Activated CD8-positive, alpha-beta memory T cell treated with anti-CD3 and anti-CD28 coated beads, Interleukin-2, amount 50 U/mL, for 1 hour (primary cell): Measurements from ENCODE around the gene SLC7A7.
"Not testable (repeated sequence)": the region's sequence is repeated elsewhere in the genome, so short reads cannot be mapped to it uniquely, and the experiment has no call there.

ENCODE experiments used
- DNase-seq: peaks from one replicate; pipeline ENCODE4 v3.0.0-alpha.2; 2020; ENCODE audit errors: extremely low read depth

Gene SLC7A7

GRCh38 chr14:22814941-22815713, at the start of gene SLC7A7:
Gene SLC7A7, minus strand, starts transcription at chr14:22815435. Its CDS starts 2,037 bp downstream, at chr14:22813398.
- DNase-seq: no peak

DNA sequence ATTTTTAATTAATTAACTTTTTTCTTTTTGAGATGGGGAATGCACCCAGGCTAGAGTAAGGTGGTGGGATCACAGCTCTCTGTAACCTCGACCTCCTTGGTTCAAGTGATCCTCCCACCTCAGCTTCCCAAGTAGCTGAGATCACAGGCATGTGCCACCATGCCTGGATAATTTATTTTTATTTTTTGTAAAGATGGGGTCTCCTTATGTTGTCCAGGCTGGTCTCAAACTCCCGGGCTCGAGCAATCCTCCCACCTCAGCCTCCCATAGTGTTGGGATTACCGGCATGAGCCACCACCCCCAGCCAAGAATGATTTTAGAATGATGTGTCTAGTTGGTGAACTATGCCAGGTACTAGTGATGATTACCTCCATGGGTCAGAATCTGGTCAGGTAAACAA, 49.7 kb upstream of the SLC7A7 start:
- no peak for DNase-seq

GRCh38 chr14:22861651-22862050, 46.4 kb upstream of the SLC7A7 start:
- DNase-seq: no peak

DNA sequence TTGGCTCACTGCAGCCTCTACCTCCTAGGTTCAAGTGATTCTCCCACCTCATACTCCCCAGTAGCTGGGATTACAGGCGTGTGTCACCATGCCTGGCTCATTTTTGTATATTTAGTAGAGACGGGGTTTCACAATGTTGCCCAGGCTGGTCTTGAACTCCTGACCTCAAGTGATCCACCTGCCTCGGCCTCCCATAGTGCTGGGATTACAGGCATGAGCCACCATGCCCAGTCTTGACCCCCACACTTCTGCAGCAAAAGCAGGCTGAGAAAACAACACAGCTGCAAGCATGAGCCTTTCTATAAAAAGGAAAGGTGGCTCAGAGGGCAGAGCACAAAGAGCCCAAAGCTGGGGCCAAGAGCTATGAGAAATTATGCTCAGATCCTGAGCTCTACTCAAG, 45.1 kb upstream of the SLC7A7 start:
- not testable (repeated sequence) for DNase-seq

DNA sequence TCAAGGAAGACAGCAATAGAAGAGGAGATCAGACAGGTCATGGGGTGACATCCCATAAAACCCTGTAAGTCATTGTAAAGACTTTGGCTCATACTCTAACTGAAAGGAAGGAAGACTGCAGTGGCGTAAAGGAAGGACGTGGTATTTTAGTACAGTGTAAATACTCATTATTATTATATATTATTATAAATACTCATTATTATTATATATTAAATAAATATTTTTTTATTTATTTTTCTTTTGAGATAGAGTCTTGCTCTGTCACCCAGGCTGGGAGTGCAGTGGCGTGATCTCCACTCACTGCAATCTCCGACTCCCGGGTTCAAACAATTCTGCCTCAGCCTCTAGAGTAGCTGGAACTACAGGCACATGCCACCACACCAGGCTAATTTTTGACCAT, 41.2 kb upstream of the SLC7A7 start:
- DNase-seq: no peak

- no peak for DNase-seq
Measured at GRCh38 chr14:22854963-22855724, 39.9 kb upstream of the SLC7A7 start.

GRCh38 chr14:22854296-22854695, 39.1 kb upstream of the SLC7A7 start:
- not testable (repeated sequence) for DNase-seq

DNA sequence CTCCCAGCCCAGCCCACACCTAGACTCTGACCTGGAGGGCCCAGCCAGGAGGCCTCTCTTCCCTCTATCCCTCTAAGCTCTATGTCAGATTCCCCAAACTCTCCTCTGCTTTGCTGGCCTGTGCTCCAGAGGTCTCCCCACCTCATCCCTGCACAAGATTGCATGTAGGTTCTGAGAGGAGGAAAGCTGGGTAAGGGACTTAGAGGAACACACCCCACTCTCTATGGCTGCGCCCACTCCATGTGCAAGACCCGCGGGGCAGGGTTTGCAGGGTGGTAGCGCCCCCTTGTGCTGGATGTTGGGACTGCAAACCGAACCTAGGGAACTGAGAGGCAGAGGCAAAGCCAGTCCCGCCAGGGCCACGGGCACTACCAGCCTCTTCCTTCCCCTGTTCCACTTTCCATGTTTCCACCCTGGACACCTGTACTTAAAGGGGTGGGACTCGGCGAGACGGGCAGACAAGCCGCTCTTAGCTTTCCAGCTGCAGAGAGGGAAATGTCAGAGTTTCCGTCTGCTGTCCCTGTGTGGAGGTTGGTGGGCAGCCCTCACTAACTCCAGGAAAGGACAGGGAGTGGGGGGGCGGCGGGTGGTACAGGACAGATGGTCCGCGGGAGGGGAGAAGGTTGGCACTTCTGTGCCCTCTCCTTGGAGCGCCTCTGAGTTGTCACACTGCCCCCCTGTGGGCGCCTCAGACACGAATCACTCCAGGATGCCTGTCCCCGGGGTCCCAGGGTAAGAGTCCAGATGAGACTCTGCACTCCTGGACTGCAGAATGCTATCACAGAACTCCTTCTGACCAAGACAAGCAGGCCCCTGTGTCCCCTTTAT, 37.9 kb upstream of the SLC7A7 start:
- peak; percentile 63 for DNase-seq

- no peak for DNase-seq
Measured at GRCh38 chr14:22852599-22852939, 37.3 kb upstream of the SLC7A7 start.

GRCh38 chr14:22852178-22852577, 36.9 kb upstream of the SLC7A7 start:
- not testable (repeated sequence) for DNase-seq

- DNase-seq: no peak
Measured at GRCh38 chr14:22850944-22851764, 35.9 kb upstream of the SLC7A7 start.

- no peak for DNase-seq
Measured at GRCh38 chr14:22849212-22849819, 34.1 kb upstream of the SLC7A7 start.

DNA sequence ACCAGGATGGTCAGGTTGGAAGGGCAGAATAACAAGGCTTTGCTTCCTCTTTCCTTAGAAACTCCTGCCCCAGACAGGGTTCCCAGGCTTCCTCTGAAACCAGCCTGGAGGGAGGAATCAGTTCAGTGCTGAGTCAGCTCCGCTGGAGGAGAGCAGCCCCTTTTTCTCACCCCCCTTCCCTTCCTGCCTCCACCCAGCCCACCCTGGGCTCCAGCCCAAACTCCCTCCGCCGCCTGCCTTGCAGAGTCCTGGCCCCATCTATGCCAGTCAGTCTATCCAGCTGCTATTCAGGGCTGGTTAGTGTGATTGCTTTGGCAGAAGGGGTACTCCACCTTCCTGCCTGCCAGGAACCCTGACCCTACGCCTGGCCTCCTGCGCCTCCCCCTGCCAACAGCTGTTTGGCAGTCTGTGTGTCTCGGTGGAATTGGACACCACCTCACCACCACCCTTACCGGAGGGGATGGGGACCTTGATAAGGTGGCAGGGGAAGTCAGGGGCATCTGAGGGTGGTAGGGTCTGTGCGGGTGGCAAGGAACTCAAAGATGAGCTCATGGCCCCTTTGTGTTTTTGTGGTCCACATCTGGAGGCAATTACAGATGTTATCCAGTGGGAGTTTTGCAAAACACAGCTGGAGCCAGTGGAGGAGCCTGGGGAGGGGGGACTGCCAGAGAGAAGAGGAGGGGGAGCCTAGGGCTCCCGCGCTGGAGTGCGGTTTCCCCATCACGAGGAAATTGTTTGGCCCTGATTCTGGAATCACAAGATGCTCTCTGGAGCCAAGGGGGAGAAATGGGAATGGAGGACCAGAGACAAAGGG, 33.3 kb upstream of the SLC7A7 start:
- no peak for DNase-seq

DNA sequence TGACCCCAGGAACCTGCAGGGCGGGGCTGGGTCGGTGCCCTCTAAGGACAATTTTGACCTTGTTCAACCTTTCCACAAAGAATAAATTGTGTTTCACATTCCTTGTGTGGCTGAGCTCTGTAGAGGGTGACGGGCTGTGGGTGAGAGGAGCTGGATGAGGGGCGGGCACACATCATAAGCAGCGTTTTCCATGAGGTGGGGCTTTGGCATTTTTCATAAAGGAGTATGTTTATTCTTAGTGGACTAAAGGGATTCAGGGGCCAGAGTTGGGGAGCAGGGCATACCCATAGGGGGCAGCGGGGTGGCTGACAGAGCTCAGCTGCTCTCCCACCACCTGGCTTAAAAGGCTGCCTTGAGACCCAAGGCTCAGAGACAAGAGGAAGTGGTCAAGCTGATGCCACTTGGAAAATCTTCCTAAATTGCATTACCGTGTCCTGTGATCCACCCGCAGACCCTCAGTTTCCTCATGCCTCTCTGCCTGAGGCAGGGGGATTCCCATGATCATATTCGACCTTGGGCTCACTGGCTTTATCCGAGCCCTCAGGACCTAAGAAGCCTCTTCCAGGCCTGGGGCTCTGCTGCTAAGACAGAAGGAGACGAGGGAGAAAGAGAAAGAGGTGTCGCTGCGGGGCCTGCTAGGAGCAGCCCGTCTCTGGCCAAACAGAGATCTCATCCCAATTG, 32.6 kb upstream of the SLC7A7 start:
- DNase-seq: no peak

GRCh38 chr14:22846811-22847307, 31.6 kb upstream of the SLC7A7 start:
- DNase-seq: no peak

GRCh38 chr14:22845821-22846625, 30.8 kb upstream of the SLC7A7 start:
- DNase-seq: no peak

DNA sequence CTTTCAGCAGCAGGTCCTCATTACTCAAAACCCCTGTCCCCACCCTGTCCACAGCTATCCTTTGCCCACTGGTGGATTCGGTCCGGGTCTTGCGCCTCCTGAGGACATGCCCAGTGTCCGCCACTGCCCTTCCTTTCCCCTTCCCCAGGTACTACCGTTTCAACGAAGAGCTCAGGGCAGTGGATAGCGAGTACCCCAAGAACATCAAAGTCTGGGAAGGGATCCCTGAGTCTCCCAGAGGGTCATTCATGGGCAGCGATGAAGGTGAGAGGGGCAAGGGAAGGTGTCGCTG, 29.8 kb upstream of the SLC7A7 start:
- no peak for DNase-seq

GRCh38 chr14:22844221-22845102, 29.2 kb upstream of the SLC7A7 start:
- DNase-seq: no peak
